ENCODE measurements around the gene ABCE1.

DNA sequence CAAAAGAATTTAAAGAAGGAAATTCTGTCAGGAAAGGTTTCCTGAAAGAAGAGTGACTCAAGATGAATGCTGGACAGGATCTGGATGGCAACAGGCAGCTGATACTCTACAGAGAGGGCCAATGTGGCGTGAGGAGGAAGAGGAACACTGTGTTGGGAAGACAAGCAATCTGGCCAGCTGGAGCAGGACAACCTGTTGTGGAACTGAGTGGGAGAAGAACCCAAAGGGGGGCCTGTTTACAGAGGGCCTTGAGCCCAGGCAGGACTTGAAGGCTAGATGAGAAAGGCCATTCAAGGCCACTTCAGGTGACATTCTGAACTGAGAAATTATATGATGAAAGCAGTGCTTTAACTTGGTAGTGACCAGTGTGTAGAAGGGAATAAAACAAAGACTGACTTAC lies 73.8 kb downstream of the ABCE1 start:
- TF ChIP-seq, protein P1, sequence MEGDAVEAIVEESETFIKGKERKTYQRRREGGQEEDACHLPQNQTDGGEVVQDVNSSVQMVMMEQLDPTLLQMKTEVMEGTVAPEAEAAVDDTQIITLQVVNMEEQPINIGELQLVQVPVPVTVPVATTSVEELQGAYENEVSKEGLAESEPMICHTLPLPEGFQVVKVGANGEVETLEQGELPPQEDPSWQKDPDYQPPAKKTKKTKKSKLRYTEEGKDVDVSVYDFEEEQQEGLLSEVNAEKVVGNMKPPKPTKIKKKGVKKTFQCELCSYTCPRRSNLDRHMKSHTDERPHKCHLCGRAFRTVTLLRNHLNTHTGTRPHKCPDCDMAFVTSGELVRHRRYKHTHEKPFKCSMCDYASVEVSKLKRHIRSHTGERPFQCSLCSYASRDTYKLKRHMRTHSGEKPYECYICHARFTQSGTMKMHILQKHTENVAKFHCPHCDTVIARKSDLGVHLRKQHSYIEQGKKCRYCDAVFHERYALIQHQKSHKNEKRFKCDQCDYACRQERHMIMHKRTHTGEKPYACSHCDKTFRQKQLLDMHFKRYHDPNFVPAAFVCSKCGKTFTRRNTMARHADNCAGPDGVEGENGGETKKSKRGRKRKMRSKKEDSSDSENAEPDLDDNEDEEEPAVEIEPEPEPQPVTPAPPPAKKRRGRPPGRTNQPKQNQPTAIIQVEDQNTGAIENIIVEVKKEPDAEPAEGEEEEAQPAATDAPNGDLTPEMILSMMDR (IDR thresholded peaks at IDR 0.05; ENCODE audit: insufficient read depth, low read depth, low read length), result no peak
- TF ChIP-seq EZH2 (IDR thresholded peaks at IDR 0.05; ENCODE audit: insufficient read depth, low read length), result no peak
